ENCODE results near the gene OSBPL3. TPM values are rescaled to one million over a fixed set of nuclear protein-coding genes. Genes with fewer than 3 reads are reported as not detected.

OSBPL3 gene
- total and polyA plus RNA-seq, 2 donors from 2014 or later = 8.6 to 40.5 TPM

DNA sequence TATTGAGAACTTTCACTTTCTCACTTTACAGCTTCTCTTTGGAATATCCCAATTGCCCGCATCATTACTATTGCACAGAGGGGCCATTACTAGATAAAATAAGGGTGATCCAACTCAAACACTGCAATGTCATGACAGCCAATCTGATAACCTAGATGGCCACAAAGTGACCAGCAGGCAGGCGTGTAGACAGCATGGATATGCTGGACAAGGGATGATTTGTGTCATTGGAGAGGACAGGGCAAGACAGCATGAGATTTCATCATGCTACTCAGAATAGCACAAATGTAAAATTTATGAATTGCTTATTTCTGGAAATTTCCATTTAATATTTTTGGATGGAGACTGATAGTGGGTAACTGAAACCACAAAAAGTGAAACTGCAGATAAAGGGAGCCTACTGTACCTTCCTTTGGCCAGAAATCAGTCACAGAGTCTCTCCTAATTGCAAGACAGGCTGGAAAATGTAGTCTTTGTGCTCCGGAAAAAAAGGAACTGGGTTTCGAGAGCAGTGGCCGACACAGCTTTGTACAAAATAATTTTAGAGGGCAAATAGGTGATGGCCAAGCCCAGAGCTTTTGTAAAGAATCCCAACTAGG, 216.6 kb downstream of the OSBPL3 start:
- FAIRE-seq (no peak), DNase-seq (no peak)
- TF ChIP-seq, protein P1, sequence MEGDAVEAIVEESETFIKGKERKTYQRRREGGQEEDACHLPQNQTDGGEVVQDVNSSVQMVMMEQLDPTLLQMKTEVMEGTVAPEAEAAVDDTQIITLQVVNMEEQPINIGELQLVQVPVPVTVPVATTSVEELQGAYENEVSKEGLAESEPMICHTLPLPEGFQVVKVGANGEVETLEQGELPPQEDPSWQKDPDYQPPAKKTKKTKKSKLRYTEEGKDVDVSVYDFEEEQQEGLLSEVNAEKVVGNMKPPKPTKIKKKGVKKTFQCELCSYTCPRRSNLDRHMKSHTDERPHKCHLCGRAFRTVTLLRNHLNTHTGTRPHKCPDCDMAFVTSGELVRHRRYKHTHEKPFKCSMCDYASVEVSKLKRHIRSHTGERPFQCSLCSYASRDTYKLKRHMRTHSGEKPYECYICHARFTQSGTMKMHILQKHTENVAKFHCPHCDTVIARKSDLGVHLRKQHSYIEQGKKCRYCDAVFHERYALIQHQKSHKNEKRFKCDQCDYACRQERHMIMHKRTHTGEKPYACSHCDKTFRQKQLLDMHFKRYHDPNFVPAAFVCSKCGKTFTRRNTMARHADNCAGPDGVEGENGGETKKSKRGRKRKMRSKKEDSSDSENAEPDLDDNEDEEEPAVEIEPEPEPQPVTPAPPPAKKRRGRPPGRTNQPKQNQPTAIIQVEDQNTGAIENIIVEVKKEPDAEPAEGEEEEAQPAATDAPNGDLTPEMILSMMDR (IDR thresholded peaks at IDR 0.05; ENCODE audit: borderline replicate concordance, extremely low read depth, insufficient read depth) = no peak
- intact Hi-C loops (cut with DNase I) = no loop called here
- no peaks in the 10 kb centered on the region for H3K36me3 ChIP-seq (ENCODE audit: control insufficient read depth in 2 of 3, insufficient read depth in 3 of 3, low read length in 3 of 3)
- H3K27me3 ChIP-seq (ENCODE audit: control insufficient read depth, insufficient read depth, low read length) = no peaks in the 10 kb centered on the region
- no peaks in the 10 kb centered on the region for H3K9me3 ChIP-seq (ENCODE audit: control insufficient read depth in 2 of 3, insufficient read depth in 1 of 3, low read length in 3 of 3)
- peaks cover 0 to 2% (median 0%) of the 10 kb centered on the region in 3 donors for H3K4me1 ChIP-seq (ENCODE audit: control insufficient read depth in 2 of 3, insufficient read depth in 2 of 3, low read depth in 1 of 3, low read length in 3 of 3)
- no peak overlapping the region for H3K27ac ChIP-seq (ENCODE audit: low read depth in 2 of 2, low read length in 2 of 2)
- no peak overlapping the region for H3K4me3 ChIP-seq (ENCODE audit: low read length in 3 of 3)
- H3K9ac ChIP-seq (ENCODE audit: low read length in 3 of 3) = no peak overlapping the region

DNA sequence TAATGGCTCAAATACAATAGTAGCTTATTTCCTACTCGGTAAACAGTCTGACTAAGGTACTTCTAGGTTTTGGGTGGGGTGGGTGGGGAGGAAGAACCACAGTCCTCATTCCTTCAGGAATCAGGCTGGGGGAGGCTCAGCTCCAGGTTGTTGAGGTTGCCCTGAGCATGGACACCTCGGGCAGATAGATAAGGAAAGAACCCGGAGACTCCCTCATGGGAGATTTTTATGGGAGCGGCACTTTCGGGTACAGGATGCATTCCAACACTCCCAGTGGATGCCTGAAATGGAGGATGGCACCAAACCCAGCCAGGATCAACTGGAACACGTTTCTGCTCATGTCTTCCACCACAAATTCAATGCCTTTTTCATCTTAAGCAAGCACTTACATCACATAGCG, 217.2 kb downstream of the OSBPL3 start:
- no peaks in the 10 kb centered on the region for H3K36me3 ChIP-seq (ENCODE audit: control insufficient read depth in 2 of 3, insufficient read depth in 3 of 3, low read length in 3 of 3)
- H3K9me3 ChIP-seq (ENCODE audit: control insufficient read depth in 2 of 3, insufficient read depth in 1 of 3, low read length in 3 of 3) = no peaks in the 10 kb centered on the region
- FAIRE-seq = no peak
- intact Hi-C loops (cut with DNase I) = no loop called here
- DNase-seq = no peak
- TF ChIP-seq, protein P1 (IDR thresholded peaks at IDR 0.05; ENCODE audit: borderline replicate concordance, extremely low read depth, insufficient read depth) = no peak
- no peak overlapping the region for H3K27ac ChIP-seq (ENCODE audit: low read depth in 2 of 2, low read length in 2 of 2)
- H3K4me1 ChIP-seq (ENCODE audit: control insufficient read depth in 2 of 3, insufficient read depth in 2 of 3, low read depth in 1 of 3, low read length in 3 of 3) = peaks cover 0 to 5% (median 0%) of the 10 kb centered on the region in 3 donors
- H3K4me3 ChIP-seq (ENCODE audit: low read length in 3 of 3) = no peak overlapping the region
- H3K27me3 ChIP-seq (ENCODE audit: control insufficient read depth, insufficient read depth, low read length) = no peaks in the 10 kb centered on the region
- no peak overlapping the region for H3K9ac ChIP-seq (ENCODE audit: low read length in 3 of 3)

DNA sequence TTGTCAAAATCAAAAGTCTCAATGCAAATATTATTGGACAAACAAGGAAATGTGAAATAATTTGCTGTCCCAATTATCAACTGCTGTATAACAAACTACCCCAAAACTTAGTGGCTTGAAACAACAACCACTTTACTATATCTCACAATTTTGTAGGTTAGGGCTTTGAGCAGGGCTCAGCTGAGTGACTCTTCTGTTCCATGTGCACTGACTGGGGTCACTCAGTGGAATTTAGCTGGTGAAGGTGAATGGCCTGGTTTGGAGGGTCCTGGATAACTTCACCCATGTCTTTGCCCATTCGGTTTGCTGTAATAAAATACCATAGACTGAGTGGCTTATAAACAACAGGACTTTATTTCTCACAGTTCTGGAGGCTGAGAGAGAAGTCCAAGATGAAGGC, 219.0 kb downstream of the OSBPL3 start:
- TF ChIP-seq, protein P1 (IDR thresholded peaks at IDR 0.05; ENCODE audit: borderline replicate concordance, extremely low read depth, insufficient read depth) = no peak

More for the DNA sequence above, 219.0 kb downstream of the OSBPL3 start:
- no peak overlapping the region for H3K27ac ChIP-seq (ENCODE audit: low read depth in 2 of 2, low read length in 2 of 2)
- no peaks in the 10 kb centered on the region for H3K27me3 ChIP-seq (ENCODE audit: control insufficient read depth, insufficient read depth, low read length)
- H3K9me3 ChIP-seq (ENCODE audit: control insufficient read depth in 2 of 3, insufficient read depth in 1 of 3, low read length in 3 of 3) = no peaks in the 10 kb centered on the region
- no peaks in the 10 kb centered on the region for H3K36me3 ChIP-seq (ENCODE audit: control insufficient read depth in 2 of 3, insufficient read depth in 3 of 3, low read length in 3 of 3)
- no peak for DNase-seq
- peaks cover 0 to 5% (median 3%) of the 10 kb centered on the region in 3 donors for H3K4me1 ChIP-seq (ENCODE audit: control insufficient read depth in 2 of 3, insufficient read depth in 2 of 3, low read depth in 1 of 3, low read length in 3 of 3)
- H3K4me3 ChIP-seq (ENCODE audit: low read length in 3 of 3) = no peak overlapping the region
- intact Hi-C loops (cut with DNase I) = no loop called here
- no peak for FAIRE-seq
- H3K9ac ChIP-seq (ENCODE audit: low read length in 3 of 3) = no peak overlapping the region

Measured in kidney (tissue), 14 donors.